Neural progenitor cell (in vitro differentiated cells): ENCODE results near the gene RUVBL2. TPM values are rescaled to one million over a fixed set of nuclear protein-coding genes. Genes with fewer than 3 reads are reported as not detected.

Experiments used
- DNase-seq: peaks from one replicate; pipeline ENCODE4 v3.0.0-alpha.2; 2016; ENCODE audit warnings: low spot score
- H2AFZ ChIP-seq: fragments of 200-600 bp; sonication (generic); replicated peaks from 2 replicates; pipeline ENCODE4 v1.6.1; 2016; ENCODE audit warnings: antibody characterized with exemption
- H3F3A ChIP-seq: fragments of 200-600 bp; sonication (generic); 2 replicates; pipeline ENCODE4 v1.6.1; 2016; ENCODE audit warnings: antibody characterized with exemption, low read depth
- H3K27ac ChIP-seq: fragments of 200-600 bp; sonication (generic); 2 replicates; pipeline ENCODE4 v1.5.1; 2016; ENCODE audit warnings: mild to moderate bottlenecking
- H3K27me3 ChIP-seq: fragments of 200-600 bp; sonication (generic); 2 replicates; pipeline ENCODE4 v1.6.1; 2016; ENCODE audit warnings: mild to moderate bottlenecking, moderate library complexity
- H3K36me3 ChIP-seq: fragments of 200-600 bp; sonication (generic); 2 replicates; pipeline ENCODE4 v1.5.1; 2016
- H3K4me1 ChIP-seq: fragments of 200-600 bp; sonication (generic); 2 replicates; pipeline ENCODE4 v1.6.1; 2016; ENCODE audit warnings: mixed run types
- H3K4me2 ChIP-seq: fragments of 200-600 bp; sonication (generic); 2 replicates; pipeline ENCODE4 v1.6.1; 2016
- H3K4me3 ChIP-seq: fragments of 200-600 bp; sonication (generic); 2 replicates; pipeline ENCODE4 v1.5.1; 2016
- H3K79me2 ChIP-seq: fragments of 200-600 bp; sonication (generic); 2 replicates; pipeline ENCODE4 v1.6.1; 2016; ENCODE audit warnings: low read depth
- H3K9ac ChIP-seq: fragments of 200-600 bp; sonication (generic); 2 replicates; pipeline ENCODE4 v1.6.1; 2016
- H3K9me3 ChIP-seq: fragments of 200-600 bp; sonication (generic); 2 replicates; pipeline ENCODE4 v1.5.1; 2016; ENCODE audit warnings: low read depth
- H4K20me1 ChIP-seq: fragments of 200-600 bp; sonication (generic); 2 replicates; pipeline ENCODE4 v1.6.1; 2016; ENCODE audit warnings: low read depth
- H3K27ac Mint-ChIP-seq: 3 replicates; pipeline ENCODE4 v1.8.0; 2021; ENCODE audit warnings: mixed read lengths
- H3K27me3 Mint-ChIP-seq: 2 replicates; pipeline ENCODE4 v1.8.0; 2022; ENCODE audit warnings: low read depth, mild to moderate bottlenecking, inconsistent platforms, moderate library complexity, mixed read lengths; ENCODE audit not compliant: insufficient read depth
- H3K36me3 Mint-ChIP-seq: 3 replicates; pipeline ENCODE4 v1.8.0; 2021; ENCODE audit warnings: mixed read lengths
- H3K4me1 Mint-ChIP-seq: 3 replicates; pipeline ENCODE4 v1.8.0; 2021; ENCODE audit warnings: mixed read lengths
- H3K4me3 Mint-ChIP-seq: 3 replicates; pipeline ENCODE4 v1.8.0; 2021; ENCODE audit warnings: mild to moderate bottlenecking, moderate library complexity, mixed read lengths
- H3K9me3 Mint-ChIP-seq: 3 replicates; pipeline ENCODE4 v1.8.0; 2020; ENCODE audit warnings: mixed read lengths
- EZH2 ChIP-seq: fragments of 200-600 bp; sonication (generic); IDR thresholded peaks from 2 replicates; pipeline ENCODE4 v1.6.1; 2017; ENCODE audit warnings: antibody characterized with exemption, mild to moderate bottlenecking, moderate library complexity
- EZH2phosphoT487 ChIP-seq: fragments of 200-600 bp; sonication (generic); IDR thresholded peaks from 2 replicates; pipeline ENCODE4 v1.6.1; 2017; ENCODE audit warnings: antibody characterized with exemption
- total RNA-seq: library from RNA; depleted of rRNA; stranded (reverse); fragments of >200 nt; gene quantifications from 2 replicates; pipeline ENCODE4 v1.2.3, GENCODE V29; 2015; ENCODE audit warnings: low replicate concordance
- TF ChIP-seq, protein P1 (sequence below): fragments of 200-600 bp; sonication (generic); IDR thresholded peaks from 2 replicates; pipeline ENCODE4 v1.5.1; 2017; ENCODE audit warnings: antibody characterized with exemption, mild to moderate bottlenecking

RUVBL2 gene
- total RNA-seq, 1 donor from 2014 or later: 67.0 TPM

DNA sequence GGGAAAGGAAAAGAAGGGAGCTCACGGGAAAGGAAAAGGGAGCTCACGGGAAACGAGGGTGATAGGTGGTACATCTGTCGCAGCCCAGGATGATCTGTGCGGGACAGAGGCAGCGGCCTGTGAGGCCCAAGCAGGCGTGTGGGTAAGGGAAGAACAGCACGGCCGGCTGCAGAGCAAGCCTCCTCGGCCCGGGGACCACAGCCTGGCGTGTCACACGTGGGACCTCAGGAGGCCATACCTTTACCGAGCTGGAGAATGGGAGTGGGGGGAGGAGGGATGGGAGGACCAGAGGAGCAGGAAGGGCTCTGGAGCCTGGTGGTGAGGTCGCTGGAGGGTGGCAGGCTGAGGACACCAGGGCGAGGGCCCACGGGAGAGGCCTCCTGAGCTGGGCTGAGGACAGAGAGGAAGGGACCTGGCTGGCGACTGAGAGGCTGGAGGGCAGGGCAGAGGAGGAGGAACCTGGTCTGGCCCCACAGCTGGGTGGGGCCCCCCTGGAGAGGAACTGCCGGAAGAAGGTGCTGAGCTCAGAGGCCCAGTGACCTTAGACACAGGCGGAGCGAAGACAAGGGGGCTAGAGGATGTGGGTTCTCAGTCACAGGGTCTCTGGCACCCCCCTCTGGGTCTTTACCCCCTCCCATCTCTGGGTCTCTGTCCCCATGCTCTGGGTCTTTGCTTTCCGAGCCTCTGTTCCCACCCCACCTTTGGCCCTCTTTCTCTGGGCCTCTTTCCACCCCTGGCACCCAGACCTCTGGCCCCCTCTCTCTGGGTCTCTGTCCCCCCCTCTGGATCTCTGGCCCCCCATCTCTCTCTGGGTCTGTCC, 31.4 kb upstream of the RUVBL2 start:
- peaks cover 12% of the 10 kb centered on the region for H3K36me3 Mint-ChIP-seq
- no peaks in the 10 kb centered on the region for H3K9me3 ChIP-seq
- no peaks in the 10 kb centered on the region for H3K9me3 Mint-ChIP-seq
- peaks cover 10% of the 10 kb centered on the region for H4K20me1 ChIP-seq
- H3K36me3 ChIP-seq: peaks cover 10% of the 10 kb centered on the region
- peaks cover 41% of the 10 kb centered on the region for H3K4me1 Mint-ChIP-seq
- no peak overlapping the region for H2AFZ ChIP-seq
- no peak overlapping the region for H3K4me3 Mint-ChIP-seq
- H3K27me3 Mint-ChIP-seq: peaks cover 12% of the 10 kb centered on the region
- no peaks in the 10 kb centered on the region for H3K27me3 ChIP-seq
- H3K4me3 ChIP-seq: no peak overlapping the region
- peak overlapping the region; percentile 85 for H3K27ac ChIP-seq
- peaks cover 25% of the 10 kb centered on the region for H3K79me2 ChIP-seq
- H3K9ac ChIP-seq: no peak overlapping the region
- peaks cover 25% of the 10 kb centered on the region for H3K4me1 ChIP-seq
- H3F3A ChIP-seq: peaks cover 48% of the 10 kb centered on the region
- no peak overlapping the region for H3K27ac Mint-ChIP-seq
- DNase-seq: no peak
- TF ChIP-seq, protein P1, sequence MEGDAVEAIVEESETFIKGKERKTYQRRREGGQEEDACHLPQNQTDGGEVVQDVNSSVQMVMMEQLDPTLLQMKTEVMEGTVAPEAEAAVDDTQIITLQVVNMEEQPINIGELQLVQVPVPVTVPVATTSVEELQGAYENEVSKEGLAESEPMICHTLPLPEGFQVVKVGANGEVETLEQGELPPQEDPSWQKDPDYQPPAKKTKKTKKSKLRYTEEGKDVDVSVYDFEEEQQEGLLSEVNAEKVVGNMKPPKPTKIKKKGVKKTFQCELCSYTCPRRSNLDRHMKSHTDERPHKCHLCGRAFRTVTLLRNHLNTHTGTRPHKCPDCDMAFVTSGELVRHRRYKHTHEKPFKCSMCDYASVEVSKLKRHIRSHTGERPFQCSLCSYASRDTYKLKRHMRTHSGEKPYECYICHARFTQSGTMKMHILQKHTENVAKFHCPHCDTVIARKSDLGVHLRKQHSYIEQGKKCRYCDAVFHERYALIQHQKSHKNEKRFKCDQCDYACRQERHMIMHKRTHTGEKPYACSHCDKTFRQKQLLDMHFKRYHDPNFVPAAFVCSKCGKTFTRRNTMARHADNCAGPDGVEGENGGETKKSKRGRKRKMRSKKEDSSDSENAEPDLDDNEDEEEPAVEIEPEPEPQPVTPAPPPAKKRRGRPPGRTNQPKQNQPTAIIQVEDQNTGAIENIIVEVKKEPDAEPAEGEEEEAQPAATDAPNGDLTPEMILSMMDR: no peak
- TF ChIP-seq EZH2phosphoT487 (no peak), EZH2 (no peak)
- H3K4me2 ChIP-seq: no peak overlapping the region

DNA sequence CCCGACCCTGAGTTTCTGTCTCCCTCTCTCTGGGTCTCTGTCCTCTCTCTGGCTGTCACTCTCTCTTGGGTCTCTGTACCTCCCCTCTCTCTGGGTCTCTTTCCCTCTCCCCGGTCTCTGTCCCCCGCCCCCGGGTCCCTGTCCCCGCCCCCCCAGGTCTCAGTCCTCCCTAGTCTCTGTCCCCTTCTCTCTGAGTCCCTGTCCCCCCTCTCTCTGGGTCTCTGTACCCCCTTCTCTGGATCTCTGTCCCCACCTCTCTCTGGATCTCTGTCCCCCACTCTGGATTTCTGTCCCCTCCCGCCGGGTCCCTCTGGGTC, 30.9 kb upstream of the RUVBL2 start:
- no peak overlapping the region for H3K4me2 ChIP-seq
- Mint-ChIP-seq H3K4me3 (no peak overlapping the region), H3K36me3 (peaks cover 8% of the 10 kb centered on the region), H3K27me3 (peaks cover 15% of the 10 kb centered on the region), H3K27ac (no peak overlapping the region), H3K4me1 (peaks cover 41% of the 10 kb centered on the region), H3K9me3 (no peaks in the 10 kb centered on the region)
- H3K4me1 ChIP-seq: peaks cover 25% of the 10 kb centered on the region
- TF ChIP-seq EZH2 (no peak), EZH2phosphoT487 (no peak)
- TF ChIP-seq, protein P1: no peak
- H3K9ac ChIP-seq: no peak overlapping the region
- peaks cover 10% of the 10 kb centered on the region for H4K20me1 ChIP-seq
- H3K79me2 ChIP-seq: peaks cover 20% of the 10 kb centered on the region
- H2AFZ ChIP-seq: no peak overlapping the region
- peaks cover 8% of the 10 kb centered on the region for H3K36me3 ChIP-seq
- H3F3A ChIP-seq: peaks cover 54% of the 10 kb centered on the region
- no peak for DNase-seq
- peak overlapping the region; percentile 85 for H3K27ac ChIP-seq
- no peaks in the 10 kb centered on the region for H3K9me3 ChIP-seq
- H3K4me3 ChIP-seq: no peak overlapping the region
- H3K27me3 ChIP-seq: no peaks in the 10 kb centered on the region

DNA sequence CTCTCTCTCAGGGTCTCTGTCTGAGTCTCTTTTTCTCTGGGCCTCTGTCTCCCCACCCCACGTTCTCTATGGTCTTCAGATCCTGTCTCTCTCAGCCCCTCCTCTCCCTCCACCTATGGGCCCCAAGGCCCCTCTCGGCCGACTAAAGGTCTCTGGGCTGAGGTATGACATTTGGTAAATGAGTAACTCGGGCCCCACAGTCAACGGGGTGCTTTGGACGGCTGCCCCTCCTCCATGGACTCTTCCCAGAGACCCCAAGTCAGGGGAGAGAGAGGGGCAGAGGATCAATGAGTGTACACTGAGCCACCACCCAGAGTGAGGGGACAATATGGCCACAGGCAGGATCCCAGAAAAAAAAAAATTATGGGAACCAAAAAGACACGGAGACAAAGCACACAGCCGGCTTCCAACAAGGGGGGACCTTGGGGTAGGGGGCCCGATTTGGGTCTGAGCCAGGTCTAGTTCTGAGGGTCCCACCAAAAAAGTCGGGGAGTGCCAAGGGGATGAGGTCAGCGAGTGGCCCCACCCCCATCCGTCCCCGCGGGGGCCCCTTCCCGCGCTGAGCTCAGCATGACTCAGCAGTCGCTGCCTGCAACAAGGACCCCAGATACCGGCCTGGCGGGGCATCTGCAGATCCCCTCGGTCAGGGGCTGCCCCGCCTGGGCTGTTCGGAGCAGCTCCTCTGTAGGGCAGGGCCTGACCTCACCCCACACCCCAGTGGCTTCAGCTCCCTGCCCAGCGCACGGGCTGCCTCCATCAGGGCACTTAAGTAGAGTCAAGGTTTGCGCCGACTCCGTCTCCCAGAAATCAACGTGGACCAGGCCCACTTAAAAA, 30.1 kb upstream of the RUVBL2 start:
- Mint-ChIP-seq H3K9me3 (no peaks in the 10 kb centered on the region), H3K4me3 (peak overlapping the region; percentile 95), H3K27me3 (peaks cover 17% of the 10 kb centered on the region), H3K36me3 (peaks cover 10% of the 10 kb centered on the region), H3K4me1 (peaks cover 45% of the 10 kb centered on the region), H3K27ac (peak overlapping the region; percentile 97)
- H3K79me2 ChIP-seq: peaks cover 18% of the 10 kb centered on the region
- H3K27me3 ChIP-seq: no peaks in the 10 kb centered on the region
- H3K36me3 ChIP-seq: peaks cover 7% of the 10 kb centered on the region
- no peak overlapping the region for H2AFZ ChIP-seq
- TF ChIP-seq EZH2phosphoT487 (no peak), EZH2 (no peak)
- TF ChIP-seq, protein P1: no peak
- H3K27ac ChIP-seq: peak overlapping the region; percentile 64
- peak overlapping the region; percentile 87 for H3K4me2 ChIP-seq
- DNase-seq: peak; percentile 73
- H3K9me3 ChIP-seq: no peaks in the 10 kb centered on the region
- peak overlapping the region; percentile 23 for H3K4me3 ChIP-seq
- H4K20me1 ChIP-seq: peaks cover 10% of the 10 kb centered on the region
- no peak overlapping the region for H3K9ac ChIP-seq
- H3F3A ChIP-seq: peaks cover 56% of the 10 kb centered on the region
- H3K4me1 ChIP-seq: peaks cover 25% of the 10 kb centered on the region
